Placental epithelial cell (primary cell): Measurements from ENCODE around the gene EIF4E. TPM values are rescaled to one million over a fixed set of nuclear protein-coding genes. Genes with fewer than 3 reads are reported as not detected.

Experiments used
- small RNA-seq: library from RNA; depleted of rRNA; stranded (forward); fragments of <200 nt; gene quantifications from one replicate; pipeline ENCODE3, GENCODE V24; 2012
- total RNA-seq: library from RNA; depleted of rRNA; stranded (reverse); fragments of >200 nt; gene quantifications from 2 replicates; pipeline ENCODE4 v1.2.3, GENCODE V29; 2012

EIF4E gene
- 65.6 and 92.2 TPM in 2 replicates for total RNA-seq

DNA sequence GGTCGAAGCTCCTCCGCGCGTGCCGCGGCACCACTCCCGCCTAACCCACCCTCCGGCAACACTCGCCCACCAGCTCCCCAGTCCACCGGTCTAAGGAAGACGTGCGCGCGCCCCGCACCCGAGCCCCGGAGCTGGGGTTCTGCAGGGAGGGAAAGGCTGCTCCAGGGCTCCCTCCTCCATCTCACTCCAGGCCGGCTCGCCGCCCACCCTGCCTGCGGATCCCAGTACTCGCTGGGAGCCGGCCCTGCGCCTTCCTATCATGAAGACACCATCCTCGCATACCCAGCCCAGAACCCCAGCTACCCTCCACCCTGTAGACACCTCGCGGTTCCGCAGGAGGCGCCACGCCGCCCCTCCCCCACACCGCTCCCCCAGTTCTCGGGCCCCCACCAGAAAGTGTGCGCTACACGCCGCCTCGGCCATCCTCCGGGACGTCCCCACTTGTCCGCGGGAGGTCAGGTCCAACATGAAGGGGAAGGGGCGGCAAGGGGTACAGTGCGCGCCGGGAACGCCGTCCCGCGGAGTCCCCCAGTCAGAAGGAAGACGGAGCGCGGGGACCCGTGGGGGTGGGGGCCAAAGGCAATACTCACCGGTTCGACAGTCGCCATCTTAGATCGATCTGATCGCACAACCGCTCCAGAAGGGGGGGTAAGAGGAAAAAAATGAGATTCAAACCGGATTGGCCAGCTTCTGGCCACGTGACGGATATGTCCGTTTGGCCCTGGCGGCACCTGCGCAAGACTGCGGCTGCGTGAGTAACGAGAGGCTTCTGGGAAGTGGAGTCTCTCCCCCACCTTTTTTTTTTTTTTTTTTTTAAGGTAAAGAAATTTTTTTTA, at the start of gene EIF4E:
Gene EIF4E (minus strand): TSS at position 629 of the 836 bp plus-strand sequence. CDS start 21 bp downstream, at position 608.

Small RNAs within 50 kb of the gene (small RNA-seq; reads per million reads assigned to genes)
- gene RNU7-149P (not detected), gene TBCAP3 (not detected)

Other genes starting within 250 kb of the EIF4E start
- 29.1 and 60.0 TPM in 2 replicates for gene METAP1, start 66.6 kb upstream of the EIF4E start, total RNA-seq
- gene ADH5, start 159.7 kb upstream of the EIF4E start, total RNA-seq, result 89.1 and 107 TPM in 2 replicates
- not detected in 2 replicates for gene ADH4, start 215.2 kb upstream of the EIF4E start, total RNA-seq